Measurements from ENCODE around the gene ANKFN1. TPM values are rescaled to one million over a fixed set of nuclear protein-coding genes. Genes with fewer than 3 reads are reported as not detected.

Gene ANKFN1
- total RNA-seq, 2 donors from 2014 or later, result 0.52 to 0.58 TPM

DNA sequence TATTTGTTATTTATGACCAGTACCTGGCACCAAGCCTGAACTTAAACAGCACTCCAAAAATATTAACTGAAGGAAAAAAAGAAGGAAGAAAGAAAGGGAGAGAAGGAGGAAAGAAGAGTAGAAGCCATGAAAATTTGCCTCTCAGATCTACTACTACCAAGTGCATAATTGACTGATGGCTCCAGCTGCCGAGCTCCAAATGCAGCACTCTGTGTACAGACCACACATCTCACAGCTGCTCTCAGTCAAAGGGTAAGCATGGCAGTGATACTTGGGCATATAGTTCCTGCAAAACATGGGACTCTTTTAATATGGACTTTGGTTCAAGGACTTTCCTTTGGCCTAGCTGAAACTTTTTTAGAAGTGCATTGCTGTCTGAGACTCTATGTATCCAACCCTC, 396.2 kb downstream of the ANKFN1 start:
- H3K9ac ChIP-seq (ENCODE audit: low read depth in 2 of 2, low read length in 2 of 2), result no peak overlapping the region
- H3K4me3 ChIP-seq, result no peak overlapping the region
- intact Hi-C loops (cut with DNase I), result no loop called here
- no peaks in the 10 kb centered on the region for H3K4me1 ChIP-seq
- TF ChIP-seq, protein P1, sequence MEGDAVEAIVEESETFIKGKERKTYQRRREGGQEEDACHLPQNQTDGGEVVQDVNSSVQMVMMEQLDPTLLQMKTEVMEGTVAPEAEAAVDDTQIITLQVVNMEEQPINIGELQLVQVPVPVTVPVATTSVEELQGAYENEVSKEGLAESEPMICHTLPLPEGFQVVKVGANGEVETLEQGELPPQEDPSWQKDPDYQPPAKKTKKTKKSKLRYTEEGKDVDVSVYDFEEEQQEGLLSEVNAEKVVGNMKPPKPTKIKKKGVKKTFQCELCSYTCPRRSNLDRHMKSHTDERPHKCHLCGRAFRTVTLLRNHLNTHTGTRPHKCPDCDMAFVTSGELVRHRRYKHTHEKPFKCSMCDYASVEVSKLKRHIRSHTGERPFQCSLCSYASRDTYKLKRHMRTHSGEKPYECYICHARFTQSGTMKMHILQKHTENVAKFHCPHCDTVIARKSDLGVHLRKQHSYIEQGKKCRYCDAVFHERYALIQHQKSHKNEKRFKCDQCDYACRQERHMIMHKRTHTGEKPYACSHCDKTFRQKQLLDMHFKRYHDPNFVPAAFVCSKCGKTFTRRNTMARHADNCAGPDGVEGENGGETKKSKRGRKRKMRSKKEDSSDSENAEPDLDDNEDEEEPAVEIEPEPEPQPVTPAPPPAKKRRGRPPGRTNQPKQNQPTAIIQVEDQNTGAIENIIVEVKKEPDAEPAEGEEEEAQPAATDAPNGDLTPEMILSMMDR (IDR thresholded peaks at IDR 0.05), result no peak
- H3K27ac ChIP-seq, result no peak overlapping the region
- no peaks in the 10 kb centered on the region for H3K9me3 ChIP-seq
- no peaks in the 10 kb centered on the region for H3K36me3 ChIP-seq
- H3K27me3 ChIP-seq, result no peaks in the 10 kb centered on the region
- no peak for DNase-seq

DNA sequence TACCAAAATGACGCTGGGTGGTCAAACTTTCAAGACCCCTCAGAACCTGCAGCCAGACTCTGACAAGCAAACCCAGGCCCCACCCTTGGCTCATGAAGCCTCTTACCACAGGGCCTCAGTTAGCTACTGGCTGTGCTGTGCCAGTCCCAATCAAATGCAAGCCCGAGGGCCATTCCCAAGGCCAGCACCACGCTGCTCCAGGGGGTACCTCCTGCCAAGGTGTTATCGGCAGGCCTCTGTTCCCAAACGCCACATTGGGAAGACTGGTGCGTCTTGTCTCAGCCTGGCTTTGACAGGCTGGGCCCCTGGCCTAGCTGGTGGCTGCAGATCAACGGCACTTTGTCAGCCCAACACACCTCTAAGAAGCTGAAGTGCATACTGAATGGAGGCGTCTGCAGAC, 404.4 kb downstream of the ANKFN1 start:
- TF ChIP-seq, protein P1 (IDR thresholded peaks at IDR 0.05), result no peak

DNA sequence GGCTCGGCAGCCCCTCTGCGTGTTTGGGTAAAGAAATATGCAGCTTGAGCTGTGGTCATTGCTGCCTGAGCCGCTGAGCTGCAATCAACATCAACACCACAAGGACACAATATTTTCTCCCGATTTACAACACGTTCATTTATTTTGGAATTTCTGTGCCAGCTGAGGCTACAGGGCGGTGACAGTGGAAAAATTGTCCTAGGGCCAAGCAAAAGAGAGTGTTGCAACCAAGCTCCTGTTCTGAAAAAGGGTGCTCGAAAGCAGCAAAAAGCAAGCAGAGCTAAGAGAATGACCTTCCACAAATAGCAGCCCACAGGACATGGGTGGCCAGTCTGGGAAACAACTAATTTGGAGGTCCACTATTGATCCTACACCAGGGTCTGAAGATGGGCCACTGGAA, 404.8 kb downstream of the ANKFN1 start:
- no peak overlapping the region for H3K4me3 ChIP-seq
- TF ChIP-seq, protein P1 (IDR thresholded peaks at IDR 0.05), result no peak
- no peak for DNase-seq
- no peaks in the 10 kb centered on the region for H3K9me3 ChIP-seq
- H3K27me3 ChIP-seq, result no peaks in the 10 kb centered on the region
- intact Hi-C loops (cut with DNase I), result no loop called here
- H3K27ac ChIP-seq, result no peak overlapping the region
- no peaks in the 10 kb centered on the region for H3K36me3 ChIP-seq
- no peaks in the 10 kb centered on the region for H3K4me1 ChIP-seq
- no peak overlapping the region for H3K9ac ChIP-seq (ENCODE audit: low read depth in 2 of 2, low read length in 2 of 2)

More for the DNA sequence above, 404.4 kb downstream of the ANKFN1 start:
- no peaks in the 10 kb centered on the region for H3K4me1 ChIP-seq
- H3K9me3 ChIP-seq, result no peaks in the 10 kb centered on the region
- no peaks in the 10 kb centered on the region for H3K27me3 ChIP-seq
- no peak for DNase-seq
- no peak overlapping the region for H3K9ac ChIP-seq (ENCODE audit: low read depth in 2 of 2, low read length in 2 of 2)
- H3K27ac ChIP-seq, result no peak overlapping the region
- intact Hi-C loops (cut with DNase I), result no loop called here
- no peak overlapping the region for H3K4me3 ChIP-seq
- no peaks in the 10 kb centered on the region for H3K36me3 ChIP-seq
